ENCODE measurements around the gene PCDHGB4.
"Not testable (repeated sequence)": the region's sequence is repeated elsewhere in the genome, so short reads cannot be mapped to it uniquely, and the experiment has no call there.

Gene PCDHGB4

DNA sequence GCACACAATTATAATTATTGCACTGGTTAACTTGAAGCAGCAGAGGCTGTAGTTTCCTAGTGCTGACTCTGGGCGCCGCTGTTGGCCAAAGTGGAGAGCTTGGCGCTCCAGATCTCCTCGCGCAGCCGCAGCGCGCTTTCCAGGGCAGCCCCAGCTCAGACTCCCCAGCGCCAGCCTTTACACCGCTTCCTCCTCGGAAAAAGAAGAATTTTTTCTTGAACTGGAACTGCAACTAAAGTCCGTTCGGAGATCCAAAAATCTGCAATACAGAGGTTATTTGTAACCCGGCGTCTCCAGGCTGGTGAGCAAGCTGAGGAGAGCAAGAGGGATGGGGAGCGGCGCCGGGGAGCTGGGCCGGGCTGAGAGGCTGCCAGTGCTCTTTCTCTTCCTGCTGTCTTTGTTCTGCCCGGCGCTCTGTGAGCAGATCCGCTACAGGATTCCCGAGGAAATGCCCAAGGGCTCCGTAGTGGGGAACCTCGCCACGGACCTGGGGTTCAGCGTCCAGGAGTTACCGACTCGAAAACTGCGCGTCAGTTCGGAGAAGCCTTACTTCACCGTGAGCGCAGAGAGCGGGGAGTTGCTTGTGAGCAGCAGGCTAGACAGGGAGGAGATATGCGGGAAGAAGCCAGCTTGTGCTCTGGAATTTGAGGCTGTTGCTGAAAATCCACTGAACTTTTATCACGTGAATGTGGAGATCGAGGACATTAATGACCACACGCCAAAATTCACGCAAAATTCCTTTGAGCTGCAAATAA, at the start of gene PCDHGB4:
PCDHGB4 (plus strand) TSS at position 142 of the 755 bp plus-strand sequence; CDS start at position 329, 187 bp downstream.
- not testable (repeated sequence) for DNase-seq

DNA sequence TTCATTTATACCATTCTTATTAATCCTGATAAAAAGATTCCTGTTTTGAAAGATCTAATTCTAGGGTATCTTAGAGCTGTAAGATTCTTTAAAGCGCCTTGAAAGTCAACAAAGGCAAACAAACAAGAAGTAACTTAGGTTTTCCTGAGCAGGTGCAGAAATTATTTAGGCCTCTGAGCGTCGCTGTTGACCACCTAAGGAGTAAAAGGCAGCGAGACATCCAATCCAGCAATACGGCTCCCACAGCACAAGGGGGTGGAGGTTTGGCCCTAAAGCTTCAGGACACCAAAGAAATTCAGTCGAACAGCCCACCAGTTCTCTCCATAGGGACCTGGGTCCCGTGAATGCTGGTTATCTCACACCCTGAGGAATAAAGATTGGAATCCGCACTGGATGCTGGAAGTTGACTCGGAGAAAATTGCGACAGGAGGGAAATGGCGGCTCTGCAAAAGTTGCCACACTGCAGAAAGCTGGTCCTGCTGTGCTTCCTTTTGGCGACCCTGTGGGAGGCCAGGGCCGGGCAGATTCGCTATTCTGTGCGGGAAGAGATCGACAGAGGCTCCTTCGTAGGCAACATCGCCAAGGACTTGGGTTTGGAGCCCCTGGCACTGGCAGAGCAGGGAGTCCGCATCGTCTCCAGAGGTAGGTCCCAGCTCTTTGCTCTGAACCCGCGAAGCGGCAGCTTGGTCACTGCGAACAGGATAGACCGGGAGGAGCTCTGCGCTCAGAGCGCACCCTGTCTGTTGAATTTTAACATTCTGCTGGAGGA, 48.8 kb upstream of the PCDHGB4 start, which contains the start of gene PCDHGA2:
PCDHGA2 (plus strand) TSS at position 223 of the 769 bp plus-strand sequence.
- no peak for DNase-seq

DNA sequence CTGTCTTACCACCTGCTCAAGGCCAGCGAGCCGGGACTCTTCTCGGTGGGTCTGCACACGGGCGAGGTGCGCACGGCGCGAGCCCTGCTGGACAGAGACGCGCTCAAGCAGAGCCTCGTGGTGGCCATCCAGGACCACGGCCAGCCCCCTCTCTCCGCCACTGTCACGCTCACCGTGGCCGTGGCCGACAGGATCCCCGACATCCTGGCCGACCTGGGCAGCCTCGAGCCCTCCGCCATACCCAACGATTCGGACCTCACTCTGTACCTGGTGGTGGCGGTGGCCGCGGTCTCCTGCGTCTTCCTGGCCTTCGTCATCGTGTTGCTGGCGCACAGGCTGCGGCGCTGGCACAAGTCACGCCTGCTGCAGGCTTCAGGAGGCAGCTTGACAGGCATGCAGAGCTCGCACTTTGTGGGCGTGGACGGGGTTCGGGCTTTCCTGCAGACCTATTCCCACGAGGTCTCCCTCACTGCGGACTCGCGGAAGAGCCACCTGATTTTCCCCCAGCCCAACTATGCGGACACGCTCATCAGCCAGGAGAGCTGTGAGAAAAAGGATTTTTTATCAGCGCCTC, 46.6 kb upstream of the PCDHGB4 start:
- DNase-seq = not testable (repeated sequence)

DNA sequence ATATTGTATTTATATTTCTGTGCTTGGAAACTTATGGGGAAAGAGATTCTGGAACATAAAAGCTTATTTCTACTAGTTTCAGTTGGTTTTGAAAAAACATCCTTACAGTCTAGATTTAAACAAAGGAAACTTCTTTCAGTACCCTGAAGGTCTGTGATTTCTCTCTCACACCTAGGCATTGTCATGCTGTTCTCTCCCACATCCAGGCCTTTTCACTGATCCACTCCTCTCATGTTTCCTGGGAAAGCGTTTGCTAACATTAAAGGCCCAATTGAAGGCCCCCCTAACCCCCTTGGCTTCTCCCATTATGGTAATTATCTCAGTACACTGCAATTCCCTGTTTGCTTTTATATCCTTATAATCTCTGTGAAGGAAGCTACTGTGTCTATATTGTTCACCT, 44.7 kb upstream of the PCDHGB4 start:
- DNase-seq = no peak

DNA sequence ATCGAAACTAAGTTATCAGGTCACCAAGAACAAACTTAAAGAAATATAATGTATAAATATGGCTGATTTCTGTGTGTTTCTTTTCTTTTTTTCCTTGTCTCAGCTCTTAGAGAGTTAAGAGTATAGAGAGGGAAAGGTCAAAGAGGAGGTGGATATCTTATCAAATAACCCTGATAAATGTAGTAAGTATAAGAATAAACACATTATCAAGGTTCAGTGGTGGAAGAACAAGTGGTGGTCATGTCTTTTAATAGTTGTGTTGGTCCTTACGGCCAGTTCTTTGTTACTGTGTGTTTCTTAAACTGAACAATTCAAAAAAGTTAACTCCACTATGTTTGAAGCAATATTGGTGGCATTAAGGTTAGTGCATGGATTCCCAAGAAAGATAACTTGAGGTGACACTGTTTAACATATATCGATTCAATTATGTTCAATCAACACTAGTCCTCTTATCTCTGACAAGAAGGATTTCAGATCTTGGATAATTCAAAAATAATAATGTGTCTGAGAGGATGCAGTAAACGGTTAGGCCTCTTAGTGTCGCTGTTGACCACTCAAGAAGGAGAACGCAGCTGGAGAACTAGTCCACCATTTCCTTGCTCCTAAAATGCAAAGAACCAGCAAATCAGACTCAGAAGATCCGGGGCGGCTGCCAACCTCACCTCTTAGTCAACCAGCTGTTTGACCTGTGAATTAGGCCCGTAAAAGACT, 44.1 kb upstream of the PCDHGB4 start, which contains the start of gene PCDHGA3:
PCDHGA3 (plus strand) TSS at position 588 of the 711 bp plus-strand sequence. CDS start 205 bp downstream, outside the sequence.
- DNase-seq = no peak

DNA sequence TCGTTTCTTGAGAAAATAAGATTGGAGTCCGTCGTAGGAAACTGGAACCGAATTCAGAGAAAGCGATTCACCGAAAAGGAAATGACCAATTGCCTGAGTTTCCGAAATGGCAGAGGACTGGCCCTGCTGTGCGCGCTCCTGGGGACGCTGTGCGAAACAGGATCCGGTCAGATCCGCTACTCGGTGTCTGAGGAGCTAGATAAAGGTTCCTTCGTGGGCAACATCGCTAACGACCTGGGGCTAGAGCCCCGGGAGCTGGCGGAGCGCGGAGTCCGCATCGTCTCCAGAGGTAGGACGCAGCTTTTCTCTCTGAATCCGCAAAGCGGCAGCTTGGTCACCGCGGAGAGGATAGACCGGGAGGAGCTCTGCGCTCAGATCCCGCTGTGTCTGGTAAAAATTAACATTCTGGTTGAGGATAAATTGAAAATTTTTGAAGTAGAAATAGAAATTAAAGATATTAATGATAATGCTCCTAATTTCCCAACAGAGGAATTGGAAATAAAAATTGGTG, 43.5 kb upstream of the PCDHGB4 start:
- no peak for DNase-seq

DNA sequence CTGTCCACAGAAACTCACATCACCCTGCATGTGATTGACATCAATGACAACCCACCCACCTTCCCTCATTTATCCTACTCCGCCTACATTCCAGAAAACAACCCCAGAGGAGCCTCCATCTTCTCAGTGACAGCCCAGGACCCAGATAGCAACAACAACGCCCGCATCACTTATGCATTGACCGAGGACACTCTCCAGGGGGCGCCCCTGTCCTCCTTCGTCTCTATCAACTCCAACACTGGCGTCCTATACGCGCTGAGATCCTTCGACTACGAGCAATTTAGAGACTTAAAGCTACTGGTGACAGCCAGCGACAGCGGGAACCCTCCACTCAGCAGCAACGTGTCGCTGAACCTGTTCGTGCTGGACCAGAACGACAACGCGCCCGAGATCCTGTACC, 42.2 kb upstream of the PCDHGB4 start:
- DNase-seq = no peak

DNA sequence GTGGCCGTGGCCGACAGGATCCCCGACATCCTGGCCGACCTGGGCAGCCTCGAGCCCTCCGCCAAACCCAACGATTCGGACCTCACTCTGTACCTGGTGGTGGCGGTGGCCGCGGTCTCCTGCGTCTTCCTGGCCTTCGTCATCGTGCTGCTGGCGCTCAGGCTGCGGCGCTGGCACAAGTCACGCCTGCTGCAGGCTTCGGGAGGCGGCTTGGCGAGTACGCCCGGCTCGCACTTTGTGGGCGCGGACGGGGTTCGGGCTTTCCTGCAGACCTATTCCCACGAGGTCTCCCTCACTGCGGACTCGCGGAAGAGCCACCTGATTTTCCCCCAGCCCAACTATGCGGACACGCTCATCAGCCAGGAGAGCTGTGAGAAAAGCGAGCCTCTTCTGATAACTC, 41.5 kb upstream of the PCDHGB4 start:
- DNase-seq = not testable (repeated sequence)

DNA sequence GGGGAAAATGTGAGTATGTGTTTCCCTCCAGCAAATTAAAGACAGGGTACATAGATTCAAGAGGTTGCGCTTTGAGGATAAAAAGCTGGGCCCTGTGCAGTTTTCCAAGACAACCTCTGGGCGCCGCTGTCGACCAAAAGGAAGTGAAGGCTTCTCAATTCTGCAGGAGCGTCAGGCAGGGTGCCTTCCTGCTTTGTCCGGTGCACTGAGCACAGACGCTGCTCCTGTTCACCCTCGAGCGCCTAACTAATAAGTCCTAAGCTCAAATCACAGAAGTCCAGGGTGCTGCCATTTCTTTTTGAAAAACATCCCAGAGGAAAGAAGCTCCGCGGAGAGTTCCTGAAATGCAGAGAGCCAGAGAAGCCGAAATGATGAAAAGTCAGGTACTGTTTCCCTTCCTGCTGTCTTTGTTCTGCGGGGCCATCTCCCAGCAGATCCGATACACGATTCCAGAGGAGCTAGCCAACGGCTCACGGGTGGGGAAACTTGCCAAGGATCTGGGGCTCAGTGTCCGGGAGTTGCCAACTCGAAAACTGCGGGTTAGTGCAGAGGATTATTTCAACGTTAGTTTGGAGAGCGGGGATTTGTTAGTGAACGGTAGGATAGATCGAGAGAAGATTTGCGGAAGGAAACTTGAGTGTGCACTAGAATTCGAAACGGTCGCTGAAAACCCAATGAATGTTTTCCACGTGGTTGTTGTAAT, 37.4 kb upstream of the PCDHGB4 start, which contains the start of gene PCDHGB1:
PCDHGB1 (plus strand) TSS at position 183 of the 703 bp plus-strand sequence; CDS start at position 345, 162 bp downstream.
- no peak for DNase-seq

DNA sequence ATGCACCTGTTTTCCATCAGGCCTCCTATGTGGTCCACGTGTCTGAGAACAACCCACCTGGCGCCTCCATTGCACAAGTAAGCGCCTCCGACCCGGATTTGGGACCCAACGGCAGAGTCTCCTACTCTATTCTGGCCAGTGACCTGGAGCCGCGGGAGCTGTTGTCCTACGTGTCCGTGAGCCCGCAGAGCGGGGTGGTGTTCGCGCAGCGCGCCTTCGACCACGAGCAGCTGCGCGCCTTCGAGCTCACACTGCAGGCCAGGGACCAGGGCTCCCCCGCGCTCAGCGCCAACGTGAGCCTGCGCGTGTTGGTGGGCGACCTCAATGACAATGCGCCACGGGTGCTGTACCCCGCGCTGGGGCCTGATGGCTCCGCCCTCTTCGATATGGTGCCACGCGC, 35.9 kb upstream of the PCDHGB4 start:
- no peak for DNase-seq

DNA sequence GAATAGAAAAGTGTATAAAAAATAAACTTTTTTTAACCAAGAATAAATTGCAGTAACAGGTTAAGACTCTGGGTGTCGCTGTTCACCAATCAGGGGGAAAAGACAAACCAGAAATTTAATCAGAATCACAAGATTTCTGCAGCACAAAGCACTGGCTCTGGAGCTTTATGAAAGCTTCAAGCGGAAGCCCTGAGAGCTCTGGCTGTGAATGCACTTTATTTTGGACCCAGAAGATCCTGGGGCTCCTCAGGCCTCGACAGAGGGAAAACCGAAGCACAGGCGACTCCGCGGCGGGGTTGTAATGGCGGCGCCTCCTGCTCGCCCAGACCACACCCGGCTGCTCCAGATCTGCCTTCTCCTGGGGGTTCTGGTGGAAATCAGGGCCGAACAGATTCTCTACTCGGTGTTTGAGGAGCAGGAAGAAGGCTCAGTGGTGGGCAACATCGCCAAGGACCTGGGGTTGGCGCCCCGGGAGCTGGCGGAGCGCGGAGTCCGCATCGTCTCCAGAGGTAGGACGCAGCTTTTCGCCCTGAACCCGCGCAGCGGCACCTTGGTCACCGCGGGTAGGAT, 32.5 kb upstream of the PCDHGB4 start, which contains the start of gene PCDHGA4:
PCDHGA4 (plus strand) TSS at position 122 of the 570 bp plus-strand sequence; CDS start at position 209, 87 bp downstream.
- no peak for DNase-seq

DNA sequence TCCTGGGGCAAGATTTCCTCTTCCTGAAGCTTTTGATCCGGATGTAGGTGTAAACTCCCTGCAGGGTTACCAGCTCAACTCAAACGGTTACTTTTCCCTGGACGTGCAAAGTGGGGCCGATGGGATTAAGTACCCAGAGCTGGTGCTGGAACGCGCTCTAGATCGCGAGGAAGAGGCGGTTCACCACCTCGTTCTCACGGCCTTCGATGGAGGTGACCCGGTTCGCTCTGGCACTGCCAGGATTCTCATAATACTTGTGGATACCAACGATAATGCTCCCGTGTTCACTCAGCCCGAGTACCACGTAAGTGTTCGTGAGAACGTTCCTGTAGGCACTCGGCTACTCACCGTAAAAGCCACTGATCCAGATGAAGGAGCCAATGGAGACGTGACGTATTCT, 31.9 kb upstream of the PCDHGB4 start:
- no peak for DNase-seq

DNA sequence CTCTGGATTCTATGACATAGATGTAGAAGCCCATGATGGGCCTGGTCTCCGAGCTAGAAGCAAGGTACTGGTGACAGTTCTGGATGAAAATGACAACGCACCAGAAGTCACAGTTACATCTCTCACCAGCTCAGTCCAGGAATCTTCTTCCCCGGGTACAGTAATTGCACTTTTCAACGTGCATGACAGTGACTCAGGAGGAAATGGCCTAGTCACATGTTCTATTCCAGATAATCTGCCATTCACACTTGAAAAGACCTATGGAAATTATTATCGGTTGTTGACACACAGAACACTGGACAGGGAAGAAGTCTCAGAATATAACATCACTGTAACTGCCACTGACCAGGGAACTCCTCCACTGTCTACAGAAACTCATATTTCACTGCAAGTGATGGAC, 31.4 kb upstream of the PCDHGB4 start:
- no peak for DNase-seq

DNA sequence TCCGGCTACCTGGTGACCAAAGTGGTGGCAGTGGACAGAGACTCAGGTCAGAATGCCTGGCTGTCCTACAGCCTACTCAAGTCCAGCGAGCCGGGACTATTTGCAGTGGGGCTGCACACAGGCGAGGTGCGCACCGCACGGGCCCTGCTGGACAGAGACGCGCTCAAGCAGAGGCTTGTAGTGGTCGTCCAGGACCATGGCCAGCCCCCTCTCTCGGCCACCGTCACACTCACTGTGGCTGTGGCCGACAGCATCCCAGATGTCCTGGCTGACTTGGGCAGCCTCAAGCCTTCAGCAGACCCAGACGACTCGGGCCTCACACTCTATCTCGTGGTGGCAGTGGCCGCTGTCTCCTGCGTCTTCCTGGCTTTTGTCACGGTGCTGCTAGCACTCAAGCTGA, 30.5 kb upstream of the PCDHGB4 start:
- DNase-seq = no peak

DNA sequence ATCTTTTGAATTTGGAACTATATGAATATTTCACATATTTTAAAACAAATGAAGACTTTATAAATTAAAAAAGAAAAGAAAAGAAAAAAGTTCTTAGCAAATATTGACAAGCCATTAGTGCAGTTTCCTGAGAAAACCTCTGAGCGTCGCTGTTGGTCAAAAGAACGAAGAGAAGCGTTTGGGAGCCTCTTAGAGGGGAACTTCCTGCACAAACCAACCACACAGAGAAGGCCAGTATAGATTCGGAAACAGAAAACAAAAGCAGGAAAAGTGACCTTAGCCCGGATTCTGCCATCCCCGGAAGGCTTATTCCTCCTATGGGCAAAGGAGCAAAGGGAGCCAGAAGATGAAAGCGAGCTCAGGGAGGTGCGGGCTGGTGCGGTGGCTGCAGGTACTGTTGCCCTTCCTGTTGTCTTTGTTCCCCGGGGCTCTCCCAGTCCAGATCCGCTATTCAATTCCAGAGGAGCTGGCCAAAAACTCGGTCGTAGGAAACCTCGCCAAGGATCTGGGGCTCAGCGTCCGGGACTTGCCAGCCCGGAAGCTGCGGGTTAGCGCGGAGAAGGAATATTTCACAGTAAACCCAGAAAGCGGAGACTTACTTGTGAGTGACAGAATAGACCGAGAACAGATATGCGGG, 27.6 kb upstream of the PCDHGB4 start, which contains the start of gene PCDHGB2:
PCDHGB2 (plus strand) TSS at position 205 of the 637 bp plus-strand sequence; CDS start at position 347, 142 bp downstream.
- DNase-seq = no peak

DNA sequence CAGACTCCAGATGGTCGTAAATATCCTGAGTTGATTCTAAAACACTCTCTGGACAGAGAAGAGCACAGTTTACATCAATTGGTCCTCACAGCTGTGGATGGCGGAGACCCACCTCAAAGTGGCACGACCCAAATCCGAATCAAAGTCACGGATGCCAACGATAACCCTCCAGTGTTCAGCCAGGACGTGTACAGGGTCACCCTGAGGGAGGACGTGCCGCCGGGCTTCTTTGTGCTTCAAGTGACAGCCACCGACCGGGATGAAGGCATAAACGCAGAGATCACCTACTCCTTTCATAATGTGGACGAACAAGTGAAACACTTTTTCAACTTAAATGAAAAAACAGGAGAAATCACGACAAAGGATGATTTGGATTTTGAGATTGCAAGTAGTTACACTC, 26.8 kb upstream of the PCDHGB4 start:
- no peak for DNase-seq

DNA sequence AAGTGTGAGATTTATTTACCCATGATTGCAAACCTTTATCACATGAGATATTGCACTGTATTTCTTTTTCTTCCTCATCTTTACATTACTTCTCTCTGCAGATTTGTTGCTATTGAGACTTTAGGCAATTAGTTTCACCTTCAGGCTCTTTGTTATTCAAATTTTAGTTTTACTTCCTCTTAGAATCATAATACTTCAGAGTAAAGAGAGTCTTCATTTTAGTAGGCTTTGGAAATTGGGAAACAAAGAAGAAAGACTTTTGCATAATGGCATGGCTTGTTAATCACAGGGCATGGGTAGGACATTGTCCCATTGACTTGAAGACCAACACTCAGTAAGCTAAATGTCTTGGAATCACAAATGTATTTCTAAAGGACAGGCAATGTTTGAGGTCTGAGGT, 24.8 kb upstream of the PCDHGB4 start:
- no peak for DNase-seq

DNA sequence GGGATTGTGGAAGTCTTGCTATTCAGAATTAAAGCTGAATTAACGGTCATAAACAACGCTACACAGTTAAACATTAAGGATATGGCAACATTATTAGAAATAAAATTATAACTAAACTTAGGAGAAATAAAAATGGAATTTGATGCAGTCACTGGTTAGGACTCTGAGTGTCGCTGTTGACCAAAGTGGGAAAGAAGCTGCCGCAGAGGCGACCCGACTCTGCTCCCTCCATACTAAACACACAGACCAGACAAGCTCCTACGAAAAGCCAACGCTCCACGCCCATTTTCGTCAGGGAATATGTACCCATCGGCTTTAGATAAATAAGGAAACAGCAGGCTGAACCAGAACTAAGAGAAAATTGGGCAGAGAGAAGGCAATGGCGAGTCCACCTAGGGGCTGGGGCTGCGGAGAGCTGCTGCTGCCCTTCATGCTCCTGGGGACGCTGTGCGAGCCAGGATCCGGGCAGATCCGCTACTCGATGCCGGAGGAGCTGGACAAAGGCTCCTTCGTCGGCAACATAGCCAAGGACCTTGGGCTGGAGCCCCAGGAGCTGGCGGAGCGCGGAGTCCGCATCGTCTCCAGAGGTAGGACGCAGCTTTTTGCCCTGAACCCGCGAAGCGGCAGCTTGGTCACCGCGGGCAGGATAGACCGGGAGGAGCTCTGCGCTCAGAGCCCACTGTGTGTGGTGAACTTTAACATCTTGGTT, 23.4 kb upstream of the PCDHGB4 start, which contains the start of gene PCDHGA5:
PCDHGA5 (plus strand) TSS at position 211 of the 709 bp plus-strand sequence; CDS start at position 380, 169 bp downstream.
- DNase-seq = no peak

DNA sequence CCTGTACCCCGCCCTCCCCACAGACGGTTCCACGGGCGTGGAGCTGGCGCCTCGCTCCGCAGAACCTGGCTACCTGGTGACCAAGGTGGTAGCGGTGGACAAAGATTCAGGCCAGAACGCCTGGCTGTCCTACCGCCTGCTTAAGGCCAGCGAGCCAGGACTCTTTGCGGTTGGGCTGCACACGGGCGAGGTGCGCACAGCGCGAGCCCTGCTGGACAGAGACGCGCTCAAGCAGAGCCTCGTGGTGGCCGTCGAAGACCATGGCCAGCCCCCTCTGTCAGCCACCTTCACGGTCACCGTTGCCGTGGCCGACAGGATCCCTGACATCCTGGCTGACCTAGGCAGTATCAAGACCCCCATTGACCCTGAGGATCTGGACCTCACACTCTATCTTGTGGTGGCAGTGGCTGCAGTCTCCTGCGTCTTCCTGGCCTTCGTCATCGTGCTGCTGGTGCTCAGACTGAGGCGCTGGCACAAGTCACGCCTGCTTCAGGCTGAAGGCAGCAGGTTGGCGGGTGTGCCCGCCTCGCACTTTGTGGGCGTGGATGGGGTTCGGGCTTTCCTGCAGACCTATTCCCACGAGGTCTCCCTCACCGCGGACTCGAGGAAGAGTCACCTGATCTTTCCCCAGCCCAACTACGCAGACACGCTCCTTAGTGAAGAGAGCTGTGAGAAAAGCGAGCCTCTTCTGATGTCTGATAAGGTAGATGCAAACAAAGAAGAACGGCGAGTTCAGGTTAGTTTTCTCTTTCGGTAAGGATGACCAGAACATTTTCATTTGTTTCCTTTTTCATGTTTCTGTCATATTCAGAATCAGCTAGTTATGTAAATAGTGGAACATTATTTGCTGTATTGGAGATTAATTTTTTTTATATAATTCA, 21.2 kb upstream of the PCDHGB4 start:
- DNase-seq = no peak
